Loucy (cell line): Measurements from ENCODE around the gene ARHGEF16.

ENCODE experiments used
- H2AFZ ChIP-seq: fragments of 200-600 bp; sonication (generic); 2 replicates; pipeline ENCODE4 v1.6.0; 2016; ENCODE audit warnings: antibody characterized with exemption, mild to moderate bottlenecking, low read length, moderate library complexity
- H3F3A ChIP-seq: fragments of 200-600 bp; 2 replicates; pipeline ENCODE4 v1.6.0; 2016; ENCODE audit warnings: antibody characterized with exemption, low read depth, mild to moderate bottlenecking
- H3K27me3 ChIP-seq: fragments of 200-600 bp; sonication (generic); 2 replicates; pipeline ENCODE4 v1.6.1; 2014; ENCODE audit warnings: low read length, mild to moderate bottlenecking; ENCODE audit not compliant: insufficient read depth, poor library complexity, severe bottlenecking
- H3K36me3 ChIP-seq: fragments of 200-600 bp; sonication (generic); 2 replicates; pipeline ENCODE4 v1.6.1; 2016; ENCODE audit warnings: low read length; ENCODE audit not compliant: insufficient read depth
- H3K4me1 ChIP-seq: fragments of 200-600 bp; sonication (generic); 2 replicates; pipeline ENCODE4 v1.5.1; 2014; ENCODE audit warnings: low read length, mild to moderate bottlenecking; ENCODE audit not compliant: insufficient read depth, poor library complexity, severe bottlenecking
- H3K4me2 ChIP-seq: fragments of 200-600 bp; sonication (generic); 2 replicates; pipeline ENCODE4 v1.6.0; 2014; ENCODE audit warnings: antibody characterized with exemption, low read length, low read depth, mild to moderate bottlenecking; ENCODE audit not compliant: poor library complexity, severe bottlenecking
- H3K4me3 ChIP-seq: fragments of 200-600 bp; sonication (generic); 2 replicates; pipeline ENCODE4 v1.5.1; 2014; ENCODE audit warnings: low read length, mild to moderate bottlenecking, mixed read lengths; ENCODE audit not compliant: poor library complexity, severe bottlenecking
- H3K79me2 ChIP-seq: fragments of 200-600 bp; sonication (generic); 2 replicates; pipeline ENCODE4 v1.6.1; 2014; ENCODE audit warnings: low read length; ENCODE audit not compliant: insufficient read depth
- H3K9ac ChIP-seq: fragments of 200-600 bp; sonication (generic); 2 replicates; pipeline ENCODE4 v1.6.0; 2014; ENCODE audit warnings: mild to moderate bottlenecking, low read depth, low read length, moderate library complexity; ENCODE audit not compliant: poor library complexity, severe bottlenecking
- H3K9me2 ChIP-seq: fragments of 200-600 bp; sonication (generic); replicated peaks from 2 replicates; pipeline ENCODE4 v1.6.1; 2016; ENCODE audit warnings: low read depth, low read length, mixed read lengths
- H3K9me3 ChIP-seq: fragments of 200-600 bp; sonication (generic); 2 replicates; pipeline ENCODE4 v1.6.1; 2014; ENCODE audit warnings: mild to moderate bottlenecking, antibody characterized with exemption, low read length, low read depth; ENCODE audit not compliant: insufficient read depth
- H4K20me1 ChIP-seq: fragments of 200-600 bp; sonication (generic); 2 replicates; pipeline ENCODE4 v1.6.0; 2014; ENCODE audit warnings: antibody characterized with exemption, low read length, mild to moderate bottlenecking; ENCODE audit not compliant: insufficient read depth, poor library complexity, severe bottlenecking
- EZH2phosphoT487 ChIP-seq: fragments of 200-600 bp; IDR thresholded peaks from 2 replicates; pipeline ENCODE4 v1.6.1; 2018; ENCODE audit warnings: antibody characterized with exemption, mild to moderate bottlenecking, moderate library complexity, borderline replicate concordance
- TF ChIP-seq, protein P1 (sequence below): fragments of 200-600 bp; sonication (generic); conservative IDR thresholded peaks from 2 replicates; pipeline ENCODE4 v1.5.1; 2014; ENCODE audit warnings: mild to moderate bottlenecking, antibody characterized with exemption, low read length

ARHGEF16 gene

DNA sequence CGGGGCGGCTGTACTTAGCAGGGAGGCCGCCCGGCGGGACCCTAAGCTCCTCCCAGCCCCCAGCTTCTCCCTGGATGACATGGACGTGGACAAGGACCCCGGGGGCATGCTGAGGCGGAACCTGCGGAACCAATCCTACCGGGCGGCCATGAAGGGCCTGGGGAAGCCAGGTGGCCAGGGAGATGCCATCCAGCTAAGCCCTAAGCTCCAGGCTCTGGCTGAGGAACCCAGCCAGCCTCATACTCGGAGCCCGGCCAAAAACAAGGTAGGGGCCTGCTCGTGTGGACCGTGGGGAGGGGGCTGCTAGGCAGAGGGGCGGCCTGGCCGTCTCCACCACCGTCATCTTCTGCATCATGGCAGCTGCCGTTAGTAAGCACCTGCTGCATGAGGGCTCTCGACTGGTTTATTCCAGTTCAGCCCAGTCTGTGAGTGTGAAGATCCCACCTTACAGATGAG is 9.0 kb downstream of the ARHGEF16 start:
- Histone ChIP-seq H3K4me1 (no peaks in the 10 kb centered on the region), H3K9ac (no peak overlapping the region), H3K9me3 (no peaks in the 10 kb centered on the region), H3K79me2 (no peaks in the 10 kb centered on the region), H4K20me1 (no peaks in the 10 kb centered on the region), H3K9me2 (no peaks in the 10 kb centered on the region), H3K4me2 (no peak overlapping the region), H3K27me3 (no peaks in the 10 kb centered on the region), H2AFZ (no peak overlapping the region), H3K4me3 (no peak overlapping the region), H3K36me3 (no peaks in the 10 kb centered on the region), H3F3A (no peaks in the 10 kb centered on the region)
- TF ChIP-seq EZH2phosphoT487: no peak
- TF ChIP-seq, protein P1, sequence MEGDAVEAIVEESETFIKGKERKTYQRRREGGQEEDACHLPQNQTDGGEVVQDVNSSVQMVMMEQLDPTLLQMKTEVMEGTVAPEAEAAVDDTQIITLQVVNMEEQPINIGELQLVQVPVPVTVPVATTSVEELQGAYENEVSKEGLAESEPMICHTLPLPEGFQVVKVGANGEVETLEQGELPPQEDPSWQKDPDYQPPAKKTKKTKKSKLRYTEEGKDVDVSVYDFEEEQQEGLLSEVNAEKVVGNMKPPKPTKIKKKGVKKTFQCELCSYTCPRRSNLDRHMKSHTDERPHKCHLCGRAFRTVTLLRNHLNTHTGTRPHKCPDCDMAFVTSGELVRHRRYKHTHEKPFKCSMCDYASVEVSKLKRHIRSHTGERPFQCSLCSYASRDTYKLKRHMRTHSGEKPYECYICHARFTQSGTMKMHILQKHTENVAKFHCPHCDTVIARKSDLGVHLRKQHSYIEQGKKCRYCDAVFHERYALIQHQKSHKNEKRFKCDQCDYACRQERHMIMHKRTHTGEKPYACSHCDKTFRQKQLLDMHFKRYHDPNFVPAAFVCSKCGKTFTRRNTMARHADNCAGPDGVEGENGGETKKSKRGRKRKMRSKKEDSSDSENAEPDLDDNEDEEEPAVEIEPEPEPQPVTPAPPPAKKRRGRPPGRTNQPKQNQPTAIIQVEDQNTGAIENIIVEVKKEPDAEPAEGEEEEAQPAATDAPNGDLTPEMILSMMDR: no peak

DNA sequence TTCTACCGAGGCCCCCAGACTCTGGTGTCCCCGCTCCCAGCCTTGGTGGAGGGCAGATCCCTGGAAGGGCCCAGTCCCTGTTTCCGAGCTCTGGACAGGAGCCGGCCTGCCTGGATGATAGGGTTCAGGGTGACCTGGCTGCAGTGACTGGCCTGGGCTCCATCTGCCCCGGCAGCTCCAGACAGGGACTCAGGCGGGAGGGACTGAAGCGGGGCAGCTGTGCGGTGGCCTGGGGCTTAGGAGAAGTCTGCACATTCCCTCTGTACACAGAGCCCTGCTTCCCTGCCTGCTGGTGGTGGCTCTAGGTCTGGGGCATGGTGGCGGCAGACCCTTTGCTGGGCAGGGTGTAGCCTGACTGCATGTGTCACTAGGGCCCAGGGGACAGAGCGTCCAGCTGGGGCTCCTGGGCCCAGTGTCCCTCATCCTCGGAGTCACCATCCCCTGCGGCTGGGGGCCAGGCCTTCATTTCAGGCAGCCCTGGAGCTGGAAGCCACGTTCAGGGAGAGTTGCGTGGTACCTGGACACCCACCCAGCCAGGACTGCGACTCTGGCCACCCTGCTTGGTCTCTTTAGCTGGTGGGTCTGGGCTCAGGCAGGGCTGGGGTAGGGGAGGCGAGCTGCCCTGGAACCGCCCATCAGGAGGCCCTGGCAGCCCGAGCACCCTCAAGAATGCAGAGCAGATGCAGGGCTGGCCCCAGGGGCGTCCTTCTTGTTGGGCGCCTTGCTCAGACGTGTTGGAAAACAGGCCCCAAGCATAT is 9.6 kb downstream of the ARHGEF16 start:
- Histone ChIP-seq H3K9me3 (no peaks in the 10 kb centered on the region), H3K36me3 (no peaks in the 10 kb centered on the region), H3K9ac (no peak overlapping the region), H3F3A (no peaks in the 10 kb centered on the region), H3K4me1 (no peaks in the 10 kb centered on the region), H3K79me2 (no peaks in the 10 kb centered on the region), H3K27me3 (no peaks in the 10 kb centered on the region), H3K4me3 (no peak overlapping the region), H3K4me2 (no peak overlapping the region), H3K9me2 (no peaks in the 10 kb centered on the region), H4K20me1 (no peaks in the 10 kb centered on the region), H2AFZ (no peak overlapping the region)
- no peak for TF ChIP-seq EZH2phosphoT487
- TF ChIP-seq, protein P1: no peak

DNA sequence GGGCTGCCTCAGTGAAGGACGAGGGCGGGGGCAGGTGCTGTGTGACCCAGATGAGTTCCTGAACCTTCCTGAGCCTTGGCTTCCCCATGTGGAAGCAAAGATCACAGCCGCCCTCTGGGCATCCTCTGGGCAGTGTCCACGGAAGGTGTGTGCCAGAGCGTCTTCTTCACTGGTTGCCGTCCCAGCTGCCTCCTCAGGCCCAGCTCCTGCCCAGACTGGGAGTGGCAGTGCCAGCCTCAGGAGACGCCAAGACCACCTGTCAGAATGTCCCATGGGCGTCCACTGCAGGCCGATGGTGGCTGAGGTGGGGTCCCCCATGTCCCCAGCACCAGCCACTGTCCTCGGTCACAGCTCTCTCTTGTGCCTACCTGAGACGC is 10.2 kb downstream of the ARHGEF16 start:
- no peak overlapping the region for H3K9ac ChIP-seq
- no peaks in the 10 kb centered on the region for H3K27me3 ChIP-seq
- no peaks in the 10 kb centered on the region for H3K4me1 ChIP-seq
- H3K9me2 ChIP-seq: no peaks in the 10 kb centered on the region
- H3K4me3 ChIP-seq: no peak overlapping the region
- H3K36me3 ChIP-seq: no peaks in the 10 kb centered on the region
- no peaks in the 10 kb centered on the region for H4K20me1 ChIP-seq
- no peak for TF ChIP-seq EZH2phosphoT487
- TF ChIP-seq, protein P1: no peak
- no peaks in the 10 kb centered on the region for H3K79me2 ChIP-seq
- no peak overlapping the region for H2AFZ ChIP-seq
- H3F3A ChIP-seq: no peaks in the 10 kb centered on the region
- no peaks in the 10 kb centered on the region for H3K9me3 ChIP-seq
- H3K4me2 ChIP-seq: no peak overlapping the region
